T follicular helper cell (primary cell): ENCODE data around the gene TAC3.
"Not testable (repeated sequence)": the region's sequence is repeated elsewhere in the genome, so short reads cannot be mapped to it uniquely, and the experiment has no call there.

ENCODE experiments used
- DNase-seq: peaks from one replicate; pipeline ENCODE4 v3.0.0-alpha.2; 2020; ENCODE audit warnings: low read depth

The TAC3 gene

GRCh38 chr12:57004651-57005050 is 11.7 kb downstream of the TAC3 start:
- DNase-seq = no peak

GRCh38 chr12:57003395-57003794 is 12.9 kb downstream of the TAC3 start:
- DNase-seq = no peak

- peak; percentile 69 for DNase-seq
These were observed 14.9 kb downstream of the TAC3 start for GRCh38 chr12:57001448-57001906.

- no peak for DNase-seq
These were observed 15.9 kb downstream of the TAC3 start for GRCh38 chr12:57000393-57000792.

- DNase-seq = no peak
These were observed 16.9 kb downstream of the TAC3 start for GRCh38 chr12:56999456-56999855.

GRCh38 chr12:56998981-56999380 is 17.3 kb downstream of the TAC3 start:
- DNase-seq = no peak

GRCh38 chr12:56998316-56998715 is 18.0 kb downstream of the TAC3 start:
- DNase-seq = no peak

- DNase-seq = no peak
These were observed 19.4 kb downstream of the TAC3 start for GRCh38 chr12:56996793-56997545.

- no peak for DNase-seq
These were observed 20.3 kb downstream of the TAC3 start for GRCh38 chr12:56995930-56996496.

GRCh38 chr12:56995201-56995929 is 21.0 kb downstream of the TAC3 start:
- DNase-seq = no peak

- DNase-seq = no peak
These were observed 22.0 kb downstream of the TAC3 start for GRCh38 chr12:56994231-56994746.

- DNase-seq = no peak
These were observed 23.0 kb downstream of the TAC3 start for GRCh38 chr12:56993346-56993745.

- no peak for DNase-seq
These were observed 24.7 kb downstream of the TAC3 start for GRCh38 chr12:56991319-56992246.

- DNase-seq = no peak
These were observed 25.5 kb downstream of the TAC3 start for GRCh38 chr12:56990648-56991318.

- DNase-seq = no peak
These were observed 26.3 kb downstream of the TAC3 start for GRCh38 chr12:56989861-56990610.

GRCh38 chr12:56988207-56988739 is 28.1 kb downstream of the TAC3 start:
- no peak for DNase-seq

GRCh38 chr12:56987551-56988053 is 28.7 kb downstream of the TAC3 start:
- peak; percentile 60 for DNase-seq

GRCh38 chr12:56987011-56987410 is 29.3 kb downstream of the TAC3 start:
- DNase-seq = no peak

- DNase-seq = not testable (repeated sequence)
These were observed 30.6 kb downstream of the TAC3 start for GRCh38 chr12:56985714-56986113.

- no peak for DNase-seq
These were observed 32.9 kb downstream of the TAC3 start for GRCh38 chr12:56983386-56983785.
